ENCODE measurements around the gene CYP2B6.
"Not testable (repeated sequence)": the region's sequence is repeated elsewhere in the genome, so short reads cannot be mapped to it uniquely, and the experiment has no call there.

CYP2B6 gene

GRCh38 chr19:40990972-40991381 is at the start of gene CYP2B6:
TSS of gene CYP2B6 (plus strand) at chr19:40991282. CDS start at chr19:40991306, 24 bp downstream.
- no peak for DNase-seq (ENCODE audit: low read depth in 2 of 2)

- no peak for DNase-seq (ENCODE audit: low read depth in 2 of 2)
Measured at GRCh38 chr19:40941481-40942219, 49.4 kb upstream of the CYP2B6 start.

GRCh38 chr19:40945645-40946044 is 45.4 kb upstream of the CYP2B6 start:
- no peak for DNase-seq (ENCODE audit: low read depth in 2 of 2)

GRCh38 chr19:40947114-40947513 is 44.0 kb upstream of the CYP2B6 start:
- DNase-seq (ENCODE audit: low read depth in 2 of 2): no peak

- DNase-seq (ENCODE audit: low read depth in 2 of 2): no peak
Measured at GRCh38 chr19:40947573-40947972, 43.5 kb upstream of the CYP2B6 start.

GRCh38 chr19:40948580-40949299 is 42.3 kb upstream of the CYP2B6 start:
- no peak for DNase-seq (ENCODE audit: low read depth in 2 of 2)

- no peak for DNase-seq (ENCODE audit: low read depth in 2 of 2)
Measured at GRCh38 chr19:40954573-40954972, 36.5 kb upstream of the CYP2B6 start.

GRCh38 chr19:40959338-40959737 is 31.7 kb upstream of the CYP2B6 start:
- DNase-seq (ENCODE audit: low read depth in 2 of 2): no peak

- DNase-seq (ENCODE audit: low read depth in 2 of 2): no peak
Measured at GRCh38 chr19:40960062-40960685, 30.9 kb upstream of the CYP2B6 start.

- DNase-seq (ENCODE audit: low read depth in 2 of 2): no peak
Measured at GRCh38 chr19:40960780-40961179, 30.3 kb upstream of the CYP2B6 start.

- no peak for DNase-seq (ENCODE audit: low read depth in 2 of 2)
Measured at GRCh38 chr19:40962460-40962961, 28.6 kb upstream of the CYP2B6 start.

GRCh38 chr19:40964361-40964760 is 26.7 kb upstream of the CYP2B6 start:
- DNase-seq (ENCODE audit: low read depth in 2 of 2): not testable (repeated sequence)

- DNase-seq (ENCODE audit: low read depth in 2 of 2): not testable (repeated sequence)
Measured at GRCh38 chr19:40965351-40965750, 25.7 kb upstream of the CYP2B6 start.

GRCh38 chr19:40966591-40966990 is 24.5 kb upstream of the CYP2B6 start:
- DNase-seq (ENCODE audit: low read depth in 2 of 2): not testable (repeated sequence)

- not testable (repeated sequence) for DNase-seq (ENCODE audit: low read depth in 2 of 2)
Measured at GRCh38 chr19:40968065-40968464, 23.0 kb upstream of the CYP2B6 start.

GRCh38 chr19:40969721-40970120 is 21.4 kb upstream of the CYP2B6 start:
- DNase-seq (ENCODE audit: low read depth in 2 of 2): not testable (repeated sequence)

- not testable (repeated sequence) for DNase-seq (ENCODE audit: low read depth in 2 of 2)
Measured at GRCh38 chr19:40970396-40971345, 20.4 kb upstream of the CYP2B6 start.

- peak; percentile 69 to 76 for DNase-seq (ENCODE audit: low read depth in 2 of 2)
Measured at GRCh38 chr19:40974633-40975037, 16.4 kb upstream of the CYP2B6 start.

- no peak for DNase-seq (ENCODE audit: low read depth in 2 of 2)
Measured at GRCh38 chr19:40976134-40976533, 14.9 kb upstream of the CYP2B6 start.

- no peak for DNase-seq (ENCODE audit: low read depth in 2 of 2)
Measured at GRCh38 chr19:40976724-40977123, 14.4 kb upstream of the CYP2B6 start.

GRCh38 chr19:40979759-40980158 is 11.3 kb upstream of the CYP2B6 start:
- not testable (repeated sequence) for DNase-seq (ENCODE audit: low read depth in 2 of 2)
